ENCODE measurements around the gene RPL39L.

DNA sequence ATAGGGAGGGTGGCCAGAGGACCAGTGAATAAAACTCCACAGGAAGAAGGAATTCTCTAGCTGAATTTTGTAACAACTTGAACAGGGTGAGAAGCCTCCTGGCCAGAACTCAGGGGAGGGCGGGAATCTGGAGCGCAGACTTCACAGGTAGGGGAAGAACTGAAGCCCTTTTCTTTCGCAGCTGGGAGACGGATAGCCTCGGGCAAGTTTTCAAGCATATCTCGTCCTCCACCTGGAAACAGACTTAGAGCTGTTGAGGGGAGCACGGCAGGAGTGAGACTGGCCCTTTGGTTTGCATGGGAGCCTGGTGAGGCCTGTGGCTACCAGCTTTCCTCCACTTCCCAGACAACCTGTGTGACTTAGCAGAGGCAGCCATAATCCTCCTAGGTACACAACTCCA is 10.9 kb upstream of the RPL39L start:
- TF ChIP-seq, protein P1, sequence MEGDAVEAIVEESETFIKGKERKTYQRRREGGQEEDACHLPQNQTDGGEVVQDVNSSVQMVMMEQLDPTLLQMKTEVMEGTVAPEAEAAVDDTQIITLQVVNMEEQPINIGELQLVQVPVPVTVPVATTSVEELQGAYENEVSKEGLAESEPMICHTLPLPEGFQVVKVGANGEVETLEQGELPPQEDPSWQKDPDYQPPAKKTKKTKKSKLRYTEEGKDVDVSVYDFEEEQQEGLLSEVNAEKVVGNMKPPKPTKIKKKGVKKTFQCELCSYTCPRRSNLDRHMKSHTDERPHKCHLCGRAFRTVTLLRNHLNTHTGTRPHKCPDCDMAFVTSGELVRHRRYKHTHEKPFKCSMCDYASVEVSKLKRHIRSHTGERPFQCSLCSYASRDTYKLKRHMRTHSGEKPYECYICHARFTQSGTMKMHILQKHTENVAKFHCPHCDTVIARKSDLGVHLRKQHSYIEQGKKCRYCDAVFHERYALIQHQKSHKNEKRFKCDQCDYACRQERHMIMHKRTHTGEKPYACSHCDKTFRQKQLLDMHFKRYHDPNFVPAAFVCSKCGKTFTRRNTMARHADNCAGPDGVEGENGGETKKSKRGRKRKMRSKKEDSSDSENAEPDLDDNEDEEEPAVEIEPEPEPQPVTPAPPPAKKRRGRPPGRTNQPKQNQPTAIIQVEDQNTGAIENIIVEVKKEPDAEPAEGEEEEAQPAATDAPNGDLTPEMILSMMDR (IDR thresholded peaks at IDR 0.05): no peak
- TF ChIP-seq POLR2A (IDR thresholded peaks at IDR 0.05): no peak
